Measurements from ENCODE around the gene SAMD11. TPM values are rescaled to one million over a fixed set of nuclear protein-coding genes. Genes with fewer than 3 reads are reported as not detected.

SAMD11 gene
- total RNA-seq, 2 donors from 2014 or later = not detected

DNA sequence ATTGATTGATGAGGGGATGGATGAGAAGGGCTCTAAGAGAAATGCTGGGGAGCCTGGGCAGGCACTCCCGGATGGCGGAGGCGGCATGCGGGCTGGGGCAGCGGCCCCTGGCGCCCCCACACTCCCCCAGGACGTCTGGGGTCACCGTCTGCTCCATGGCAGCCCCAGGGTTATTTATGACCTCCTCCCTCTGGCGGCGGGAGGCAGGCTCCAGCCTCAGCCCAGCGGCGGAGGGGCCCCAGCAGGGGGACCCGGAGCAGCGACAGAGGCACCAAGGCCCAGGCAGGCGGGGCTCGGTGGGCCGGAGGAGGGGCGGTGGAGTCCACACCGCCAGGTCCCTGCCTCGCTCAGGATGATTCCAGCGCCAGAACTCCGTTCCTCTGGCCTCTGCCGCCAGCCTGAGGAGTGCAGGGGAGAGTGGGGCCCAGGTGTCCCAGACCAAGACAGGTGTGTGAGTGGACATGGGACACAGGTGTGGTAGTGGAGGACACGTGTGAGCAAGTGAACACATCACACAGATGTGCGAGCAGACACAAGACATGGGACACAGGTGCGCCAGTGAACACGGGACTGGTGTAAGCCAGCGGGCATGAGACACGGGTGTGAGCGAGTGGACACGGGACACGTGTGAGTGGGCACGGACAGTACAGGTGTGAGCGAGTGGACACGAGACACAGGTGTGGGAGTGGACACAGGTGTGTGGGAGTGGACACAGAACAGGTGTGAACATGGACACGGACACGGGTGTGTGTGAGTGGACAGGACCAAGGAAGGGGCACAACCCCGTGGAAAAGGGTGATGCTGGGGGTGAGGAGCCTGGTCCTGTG is 2.5 kb upstream of the SAMD11 start:
- Mint-ChIP-seq H3K9me3 (no peaks in the 10 kb centered on the region), H3K27ac (no peak overlapping the region), H3K36me3 (no peaks in the 10 kb centered on the region)
- no peak for DNase-seq (ENCODE audit: low spot score in 2 of 2)
- ATAC-seq = peak in 1 of 2 donors; percentile 77

GRCh38 chr1:923991-924655 is 400 bp downstream of the SAMD11 start:
- no peaks in the 10 kb centered on the region for H3K36me3 Mint-ChIP-seq
- H3K9me3 Mint-ChIP-seq = no peaks in the 10 kb centered on the region
- H3K27ac Mint-ChIP-seq = no peak overlapping the region
- no peak for DNase-seq (ENCODE audit: low spot score in 2 of 2)
- no peak for ATAC-seq

- no peak for DNase-seq (ENCODE audit: low spot score in 2 of 2)
- ATAC-seq = no peak
- Mint-ChIP-seq H3K9me3 (no peaks in the 10 kb centered on the region), H3K36me3 (no peaks in the 10 kb centered on the region), H3K27ac (no peak overlapping the region)
Observed at GRCh38 chr1:924656-925560, 1.2 kb downstream of the SAMD11 start.

- Mint-ChIP-seq H3K36me3 (no peaks in the 10 kb centered on the region), H3K9me3 (no peaks in the 10 kb centered on the region), H3K27ac (no peak overlapping the region)
- DNase-seq (ENCODE audit: low spot score in 2 of 2) (no peak), ATAC-seq (no peak)
Observed at GRCh38 chr1:925561-926421, 2.1 kb downstream of the SAMD11 start.

- no peak overlapping the region for H3K27ac Mint-ChIP-seq
- H3K9me3 Mint-ChIP-seq = no peaks in the 10 kb centered on the region
- no peaks in the 10 kb centered on the region for H3K36me3 Mint-ChIP-seq
- DNase-seq (ENCODE audit: low spot score in 2 of 2) (no peak), ATAC-seq (no peak)
Observed at GRCh38 chr1:927234-927633, 3.5 kb downstream of the SAMD11 start.

DNA sequence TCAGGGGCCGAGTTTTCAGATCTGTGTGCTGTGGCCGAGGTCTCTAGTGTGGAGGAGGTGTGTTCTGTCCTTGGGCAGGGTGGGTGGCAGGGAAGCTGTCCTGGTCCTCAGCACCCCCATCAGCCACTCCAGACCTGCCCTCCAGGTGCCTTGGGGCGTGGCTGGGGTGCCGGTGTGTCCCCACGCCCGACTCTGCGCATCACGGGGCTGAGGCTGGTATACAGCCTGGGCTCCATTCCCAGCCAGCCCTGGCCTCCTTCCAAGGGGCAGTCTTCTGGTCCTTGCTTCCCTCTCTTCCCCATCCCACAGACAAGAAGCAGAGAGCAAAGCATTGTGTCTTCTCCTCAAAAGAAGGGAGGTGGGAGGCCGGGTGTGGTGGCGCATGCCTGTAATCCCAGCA is 4.0 kb downstream of the SAMD11 start:
- no peak for DNase-seq (ENCODE audit: low spot score in 2 of 2)
- Mint-ChIP-seq H3K27ac (no peak overlapping the region), H3K9me3 (no peaks in the 10 kb centered on the region), H3K36me3 (no peaks in the 10 kb centered on the region)
- no peak for ATAC-seq

- no peak for ATAC-seq
- no peaks in the 10 kb centered on the region for H3K9me3 Mint-ChIP-seq
- no peak for DNase-seq (ENCODE audit: low spot score in 2 of 2)
- no peaks in the 10 kb centered on the region for H3K36me3 Mint-ChIP-seq
- no peak overlapping the region for H3K27ac Mint-ChIP-seq
Observed at GRCh38 chr1:928825-929661, 5.3 kb downstream of the SAMD11 start.

GRCh38 chr1:929712-930632 is 6.2 kb downstream of the SAMD11 start:
- ATAC-seq = no peak
- no peak overlapping the region for H3K27ac Mint-ChIP-seq
- no peaks in the 10 kb centered on the region for H3K36me3 Mint-ChIP-seq

GRCh38 chr1:930633-931138 is 7.0 kb downstream of the SAMD11 start:
- DNase-seq (ENCODE audit: low spot score in 2 of 2) (no peak), ATAC-seq (no peak)
- H3K27ac Mint-ChIP-seq = no peak overlapping the region
- no peaks in the 10 kb centered on the region for H3K9me3 Mint-ChIP-seq
- H3K36me3 Mint-ChIP-seq = no peaks in the 10 kb centered on the region

More at GRCh38 chr1:929712-930632, 6.2 kb downstream of the SAMD11 start:
- no peaks in the 10 kb centered on the region for H3K9me3 Mint-ChIP-seq
- no peak for DNase-seq (ENCODE audit: low spot score in 2 of 2)

GRCh38 chr1:931380-932172 is 7.9 kb downstream of the SAMD11 start:
- DNase-seq (ENCODE audit: low spot score in 2 of 2) = no peak
- H3K36me3 Mint-ChIP-seq = no peaks in the 10 kb centered on the region
- ATAC-seq = no peak

DNA sequence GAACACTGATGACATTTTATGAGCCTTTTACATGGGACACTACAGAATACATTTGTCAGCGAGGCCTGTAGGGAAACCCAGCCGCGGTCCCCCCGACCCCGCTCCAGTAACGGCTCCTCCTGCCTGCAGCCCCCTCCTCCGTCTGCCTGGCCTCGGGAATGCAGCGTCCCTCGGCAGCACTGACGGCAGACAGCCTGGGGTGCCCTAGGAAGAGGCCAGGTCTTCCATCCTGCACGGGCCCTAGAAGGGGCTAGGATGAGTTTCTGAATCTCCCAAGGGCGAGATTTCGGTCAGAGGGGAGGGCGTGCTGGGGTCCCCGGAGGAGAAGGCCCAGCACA is 8.4 kb downstream of the SAMD11 start:
- Mint-ChIP-seq H3K9me3 (no peaks in the 10 kb centered on the region), H3K27ac (no peak overlapping the region), H3K36me3 (no peaks in the 10 kb centered on the region)
- ATAC-seq = no peak
- no peak for DNase-seq (ENCODE audit: low spot score in 2 of 2)

More at GRCh38 chr1:931380-932172, 7.9 kb downstream of the SAMD11 start:
- Mint-ChIP-seq H3K9me3 (no peaks in the 10 kb centered on the region), H3K27ac (no peak overlapping the region)

DNA sequence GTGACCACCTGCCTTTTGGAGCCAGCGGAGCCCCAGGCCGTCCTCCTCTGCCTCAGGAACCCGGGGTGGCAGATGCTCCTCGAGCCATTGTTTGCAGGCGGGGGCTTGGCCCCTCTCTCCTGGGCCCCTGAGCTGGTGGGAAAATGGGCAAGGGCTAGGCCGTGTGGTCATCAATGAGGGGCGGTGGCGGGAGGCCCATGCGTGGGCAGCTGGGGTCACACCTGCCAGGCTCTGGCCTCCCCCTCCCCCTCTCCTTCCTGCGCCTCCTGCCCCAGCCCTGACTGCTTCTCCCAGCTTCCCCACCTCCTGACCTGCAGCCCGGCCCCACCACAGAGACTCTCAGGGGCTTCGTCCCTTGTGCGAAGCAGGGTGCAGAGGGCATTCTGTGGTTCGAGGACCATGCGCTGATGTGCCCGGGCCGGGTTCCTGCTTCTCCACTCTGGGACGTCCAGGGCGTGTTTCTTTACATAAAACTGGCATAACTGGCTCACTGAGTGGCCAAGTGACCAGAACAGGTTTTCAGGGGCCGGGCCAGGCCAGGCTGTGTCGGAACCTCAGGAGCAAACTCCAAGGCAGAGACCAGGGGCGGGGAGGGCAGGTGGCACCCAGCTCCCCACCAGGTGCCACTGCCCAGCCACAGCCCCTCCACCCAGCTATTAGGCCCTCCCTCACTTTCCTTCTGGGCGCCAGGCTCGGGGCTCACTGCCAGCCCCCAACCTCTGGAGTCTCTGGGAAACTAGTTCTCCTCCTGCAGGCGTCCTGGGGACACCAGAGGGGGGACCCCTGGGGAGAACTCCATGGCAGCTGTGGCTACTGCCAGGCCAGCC is 9.3 kb downstream of the SAMD11 start:
- ATAC-seq (no peak), DNase-seq (ENCODE audit: low spot score in 2 of 2) (no peak)
- Mint-ChIP-seq H3K27ac (no peak overlapping the region), H3K36me3 (no peaks in the 10 kb centered on the region), H3K9me3 (no peaks in the 10 kb centered on the region)

- DNase-seq (ENCODE audit: low spot score in 2 of 2) = no peak
- Mint-ChIP-seq H3K36me3 (no peaks in the 10 kb centered on the region), H3K9me3 (no peaks in the 10 kb centered on the region), H3K27ac (peak overlapping the region in 1 of 2 donors; percentile 36)
- no peak for ATAC-seq
Observed at GRCh38 chr1:933603-933940, 9.8 kb downstream of the SAMD11 start.

Measured in activated naive CD4-positive, alpha-beta T cell treated with anti-CD3 and anti-CD28 coated beads, Interleukin-2, amount 50 U/mL, for 72 hours (primary cell).